ENCODE measurements around the gene SLC25A23. TPM values are rescaled to one million over a fixed set of nuclear protein-coding genes. Genes with fewer than 3 reads are reported as not detected.

SLC25A23 gene
- total and polyA plus RNA-seq, 2 of the 8 experiments (the other 6 are each of a cell fraction or from before 2014, with no cell fraction given), result 18.0 to 48.1 TPM

- H4K5ac ChIP-seq (ENCODE audit: insufficient read length, low read depth, low read length), result no peak overlapping the region
- POLR2A ChIA-PET (ENCODE audit: partially characterized antibody), result no interaction called here
- WGBS, 2 experiments (ENCODE audit: extremely low coverage in 1 of 2, insufficient coverage in 1 of 2, insufficient read length in 1 of 2, insufficient replicate concordance in 2 of 2, low coverage in 1 of 2, low lambda C conversion rate in 2 of 2, missing lambda C conversion rate in 1 of 2), result 89% methylated on average over 13 of the region's 13 CpGs; no CpG with 5 or more reads in 1 of the 2 experiments
- H2AFZ ChIP-seq (ENCODE audit: low read length), result no peak overlapping the region
- no peaks in the 10 kb centered on the region for H3K9me3 ChIP-seq (ENCODE audit: insufficient read depth in 2 of 2, low read depth in 1 of 2, low read length in 1 of 2)
- no peak overlapping the region; the same call in 1 of the 2 replicates for H4K8ac ChIP-seq (ENCODE audit: extremely low read depth, insufficient read depth, low read length)
- H3K9ac ChIP-seq (replicated peaks in 1 of 4; ENCODE audit: extremely low read depth in 1 of 4, low read depth in 3 of 4, low read length in 3 of 4), result no peak overlapping the region
- peaks cover 0 to 3% of the 10 kb centered on the region in 2 experiments for H4K20me1 ChIP-seq (replicated peaks in 1 of 2; ENCODE audit: control insufficient read depth in 1 of 2, insufficient read depth in 2 of 2, low read length in 2 of 2)
- no peaks in the 10 kb centered on the region for H3K36me3 ChIP-seq (ENCODE audit: control insufficient read depth in 2 of 4, insufficient read depth in 4 of 4, low read length in 3 of 4)
- H3K4me3 ChIP-seq (ENCODE audit: extremely low read depth in 1 of 4, insufficient read depth in 2 of 4, low read depth in 3 of 4, low read length in 4 of 4), result no peak overlapping the region
- H3K79me1 ChIP-seq (ENCODE audit: low read depth, low read length), result no peaks in the 10 kb centered on the region
- H3K27me3 ChIP-seq (replicated peaks in 1 of 4; ENCODE audit: control insufficient read depth in 3 of 4, extremely low read depth in 1 of 4, insufficient read depth in 3 of 4, low read length in 3 of 4), result peaks cover 0 to 16% (median 9%) of the 10 kb centered on the region in 4 experiments; a peak in 6 of 7 replicates
- H3K56ac ChIP-seq (replicated peaks; ENCODE audit: insufficient read length, low read depth, low read length), result no peak overlapping the region
- H3K27ac ChIP-seq (ENCODE audit: low read depth, low read length), result no peak overlapping the region
- H2BK120ac ChIP-seq (replicated peaks; ENCODE audit: low read depth, low read length), result no peak overlapping the region
- H3K23ac ChIP-seq (ENCODE audit: insufficient read length), result no peak overlapping the region
- H3K79me2 ChIP-seq (ENCODE audit: control insufficient read depth in 1 of 2, insufficient read depth in 2 of 2, low read length in 2 of 2), result no peaks in the 10 kb centered on the region
- peaks cover 0 to 12% (median 9%) of the 10 kb centered on the region in 4 experiments; a peak in 5 of 7 replicates for H3K4me1 ChIP-seq (replicated peaks in 1 of 4; ENCODE audit: control insufficient read depth in 3 of 4, insufficient read depth in 4 of 4, low read length in 3 of 4)
- H2BK15ac ChIP-seq (ENCODE audit: low read length), result peak overlapping the region; percentile 61; the same call in 1 of the 2 replicates
- H3K18ac ChIP-seq (ENCODE audit: extremely low read depth, low read length), result no peak overlapping the region
- CTCF ChIA-PET (ENCODE audit: partially characterized antibody), result interaction anchor here (0.7 to 1.1 kb wide), 3 partner anchors 25 to 406 kb away, joined by 3 to 4 read pairs (median 3); no protein-coding TSS in a partner anchor
- no peak overlapping the region for H2BK20ac ChIP-seq (ENCODE audit: low read length)
- no peak for DNase-seq (ENCODE audit: low read depth in 1 of 2, low spot score in 2 of 2)
- H3K4ac ChIP-seq (replicated peaks; ENCODE audit: insufficient read length, low read depth, low read length), result no peak overlapping the region
- peaks cover 16% of the 10 kb centered on the region for H3K23me2 ChIP-seq (ENCODE audit: low read depth, low read length)
- H2BK5ac ChIP-seq (ENCODE audit: low read depth, low read length), result no peak overlapping the region
- no peak overlapping the region for H3K14ac ChIP-seq (ENCODE audit: insufficient read length)
- H3K4me2 ChIP-seq (ENCODE audit: insufficient read depth in 1 of 2, low read depth in 2 of 2, low read length in 2 of 2), result no peak overlapping the region
- FAIRE-seq, result no peak
- H4K91ac ChIP-seq (replicated peaks; ENCODE audit: insufficient read length, low read length), result no peak overlapping the region
- H2AK5ac ChIP-seq (ENCODE audit: low read depth, low read length), result no peak overlapping the region
- H2BK12ac ChIP-seq (ENCODE audit: low read depth, low read length), result no peak overlapping the region
- TF ChIP-seq RAD21 (IDR thresholded peaks at IDR 0.05 in 1 of 2, conservative IDR thresholded peaks at IDR 0.05 in 1 of 2; ENCODE audit: low read depth in 2 of 2, low read length in 2 of 2) (no peak), TCF12 (IDR thresholded peaks at IDR 0.05; ENCODE audit: low read depth, low read length) (no peak), MAX (IDR thresholded peaks at IDR 0.05) (no peak), USF2 (IDR thresholded peaks at IDR 0.05; ENCODE audit: low read length) (no peak), JUND (IDR thresholded peaks at IDR 0.05; ENCODE audit: low read length) (no peak), JUN (IDR thresholded peaks at IDR 0.05; ENCODE audit: low read depth, low read length) (no peak), SRF (IDR thresholded peaks at IDR 0.05; ENCODE audit: low read depth, low read length) (no peak), TAF1 (IDR thresholded peaks at IDR 0.05; ENCODE audit: low read depth, low read length) (no peak), BACH1 (IDR thresholded peaks at IDR 0.05; ENCODE audit: low read length) (no peak), TAF7 (optimal IDR thresholded peaks at IDR 0.05; ENCODE audit: borderline replicate concordance, low read depth, low read length) (no peak), KDM4A (IDR thresholded peaks at IDR 0.05; ENCODE audit: low read depth, low read length, severe bottlenecking) (no peak), RBBP5 (IDR thresholded peaks at IDR 0.05; ENCODE audit: borderline replicate concordance, low read depth, low read length) (no peak), CREB1 (IDR thresholded peaks at IDR 0.05) (no peak)
Observed at GRCh38 chr19:6478815-6479214, 19.2 kb upstream of the SLC25A23 start.
